ENCODE data around the gene SLC35G6.
A peak's percentile ranks its signal among the peaks of the same experiment; 100 is the strongest.

Gene SLC35G6

DNA sequence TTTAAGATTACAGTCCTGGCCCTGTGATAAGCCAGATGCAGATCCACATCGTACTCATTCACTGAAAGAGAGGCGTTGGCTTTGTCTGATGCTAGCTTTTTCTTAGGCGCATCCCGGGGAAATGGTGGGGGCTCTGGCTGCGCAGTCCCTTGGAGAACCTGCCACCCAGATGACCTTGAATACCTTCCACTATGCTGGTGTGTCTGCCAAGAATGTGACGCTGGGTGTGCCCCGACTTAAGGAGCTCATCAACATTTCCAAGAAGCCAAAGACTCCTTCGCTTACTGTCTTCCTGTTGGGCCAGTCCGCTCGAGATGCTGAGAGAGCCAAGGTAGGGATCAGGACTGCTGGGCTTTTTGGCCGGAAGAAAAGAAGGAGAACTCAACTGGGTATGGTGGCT lies 26.9 kb downstream of the SLC35G6 start:
- no peak for DNase-seq

GRCh38 chr17:7508846-7509245 lies 27.6 kb downstream of the SLC35G6 start:
- DNase-seq, result no peak

- no peak for DNase-seq
These were observed 28.7 kb downstream of the SLC35G6 start for GRCh38 chr17:7509937-7510336.

- no peak for DNase-seq
These were observed 29.9 kb downstream of the SLC35G6 start for GRCh38 chr17:7511108-7511507.

DNA sequence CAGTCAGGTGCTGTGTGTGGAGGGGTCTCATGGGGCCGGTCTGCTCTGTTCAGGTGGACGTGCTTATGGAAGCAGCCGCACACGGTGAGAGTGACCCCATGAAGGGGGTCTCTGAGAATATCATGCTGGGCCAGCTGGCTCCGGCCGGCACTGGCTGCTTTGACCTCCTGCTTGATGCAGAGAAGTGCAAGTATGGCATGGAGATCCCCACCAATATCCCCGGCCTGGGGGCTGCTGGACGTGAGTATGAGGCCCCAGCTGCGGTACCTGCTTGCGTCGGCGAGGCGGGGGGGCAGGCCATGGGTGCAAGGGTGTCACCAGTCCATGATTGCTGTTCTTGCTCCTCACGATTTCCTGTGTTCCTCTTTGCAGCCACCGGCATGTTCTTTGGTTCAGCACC lies 30.9 kb downstream of the SLC35G6 start:
- no peak for DNase-seq

DNA sequence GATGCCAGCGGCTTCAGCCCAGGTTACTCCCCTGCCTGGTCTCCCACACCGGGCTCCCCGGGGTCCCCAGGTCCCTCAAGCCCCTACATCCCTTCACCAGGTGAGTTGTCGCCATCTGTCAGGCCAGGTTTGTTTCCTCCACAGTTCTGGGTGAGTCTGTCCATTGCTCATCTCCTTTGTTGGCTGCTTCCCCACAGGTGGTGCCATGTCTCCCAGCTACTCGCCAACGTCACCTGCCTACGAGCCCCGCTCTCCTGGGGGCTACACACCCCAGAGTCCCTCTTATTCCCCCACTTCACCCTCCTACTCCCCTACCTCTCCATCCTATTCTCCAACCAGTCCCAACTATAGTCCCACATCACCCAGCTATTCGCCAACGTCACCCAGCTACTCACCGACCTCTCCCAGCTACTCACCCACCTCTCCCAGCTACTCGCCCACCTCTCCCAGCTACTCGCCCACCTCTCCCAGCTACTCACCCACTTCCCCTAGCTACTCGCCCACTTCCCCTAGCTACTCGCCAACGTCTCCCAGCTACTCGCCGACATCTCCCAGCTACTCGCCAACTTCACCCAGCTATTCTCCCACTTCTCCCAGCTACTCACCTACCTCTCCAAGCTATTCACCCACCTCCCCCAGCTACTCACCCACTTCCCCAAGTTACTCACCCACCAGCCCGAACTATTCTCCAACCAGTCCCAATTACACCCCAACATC lies 31.7 kb downstream of the SLC35G6 start:
- DNase-seq, result no peak

DNA sequence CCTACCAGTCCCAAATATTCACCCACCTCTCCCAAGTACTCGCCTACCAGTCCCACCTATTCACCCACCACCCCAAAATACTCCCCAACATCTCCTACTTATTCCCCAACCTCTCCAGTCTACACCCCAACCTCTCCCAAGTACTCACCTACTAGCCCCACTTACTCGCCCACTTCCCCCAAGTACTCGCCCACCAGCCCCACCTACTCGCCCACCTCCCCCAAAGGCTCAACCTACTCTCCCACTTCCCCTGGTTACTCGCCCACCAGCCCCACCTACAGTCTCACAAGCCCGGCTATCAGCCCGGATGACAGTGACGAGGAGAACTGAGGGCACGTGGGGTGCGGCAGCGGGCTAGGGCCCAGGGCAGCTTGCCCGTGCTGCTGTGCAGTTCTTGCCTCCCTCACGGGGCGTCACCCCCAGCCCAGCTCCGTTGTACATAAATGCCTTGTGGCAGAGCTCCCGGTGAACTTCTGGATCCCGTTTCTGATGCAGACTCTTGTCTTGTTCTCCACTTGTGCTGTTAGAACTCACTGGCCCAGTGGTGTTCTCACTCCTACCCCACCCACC lies 32.7 kb downstream of the SLC35G6 start:
- no peak for DNase-seq

GRCh38 chr17:7515911-7516610 lies 34.8 kb downstream of the SLC35G6 start:
- no peak for DNase-seq

DNA sequence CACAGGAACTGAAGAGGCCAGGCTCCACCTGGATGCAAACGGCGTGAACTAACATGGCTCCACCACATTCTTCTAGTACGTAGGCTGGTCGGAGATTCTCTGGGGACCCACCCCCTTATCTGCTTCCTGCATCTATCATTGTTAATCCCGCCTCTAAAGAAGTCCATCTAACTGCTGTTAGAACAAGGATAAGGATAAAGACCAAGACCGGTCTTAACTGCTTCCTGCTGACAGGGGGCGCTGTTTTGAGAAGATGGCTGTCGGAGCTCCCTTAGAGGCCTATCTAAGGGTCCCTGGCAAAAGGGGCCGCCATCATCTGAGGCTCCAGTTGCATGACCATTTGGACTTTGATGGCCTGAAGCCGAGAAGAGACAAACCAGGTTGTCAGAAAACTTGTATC lies 41.8 kb downstream of the SLC35G6 start:
- peak; percentile 62 for DNase-seq

GRCh38 chr17:7528842-7529241 lies 47.6 kb downstream of the SLC35G6 start:
- no peak for DNase-seq

GRCh38 chr17:7530023-7530900 lies 49.0 kb downstream of the SLC35G6 start:
- DNase-seq, result no peak

Measured in stimulated activated CD4-positive, alpha-beta T cell treated with anti-CD3 and anti-CD28 coated beads, Interleukin-15, amount 100 ng/mL, for 24 hours (primary cell).